ENCODE measurements around the gene AHCY. TPM values are rescaled to one million over a fixed set of nuclear protein-coding genes. Genes with fewer than 3 reads are reported as not detected.
"Not testable (repeated sequence)": the region's sequence is repeated elsewhere in the genome, so short reads cannot be mapped to it uniquely, and the experiment has no call there.

Gene AHCY
- total RNA-seq, 1 donor from 2014 or later, result 342 TPM

DNA sequence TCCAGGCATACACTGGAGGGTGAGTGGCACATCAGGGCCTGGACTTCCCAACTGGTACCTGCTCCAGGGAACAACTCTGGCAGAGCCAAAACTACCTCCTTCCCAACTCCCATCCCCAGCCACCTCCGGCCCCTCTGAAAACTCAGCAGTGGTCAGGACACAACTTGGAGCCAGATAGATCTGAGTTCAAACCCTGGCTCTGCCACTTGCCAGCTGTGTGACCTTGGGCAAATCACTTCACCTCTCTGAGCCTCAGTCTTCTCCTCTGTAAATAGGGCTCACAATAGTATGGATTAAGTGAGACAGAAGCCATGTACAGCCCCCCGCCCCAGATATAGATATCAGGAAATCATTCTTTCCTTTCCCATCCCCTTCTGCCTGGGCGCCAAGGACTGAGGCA lies 10.7 kb downstream of the AHCY start:
- Mint-ChIP-seq H3K4me3 (no peak overlapping the region), H3K9me3 (no peaks in the 10 kb centered on the region), H3K27me3 (no peaks in the 10 kb centered on the region), H3K27ac (no peak overlapping the region), H3K4me1 (ENCODE audit: unreplicated experiment) (peaks cover 10% of the 10 kb centered on the region), H3K36me3 (peaks cover 53% of the 10 kb centered on the region)
- TF ChIP-seq, protein P1, sequence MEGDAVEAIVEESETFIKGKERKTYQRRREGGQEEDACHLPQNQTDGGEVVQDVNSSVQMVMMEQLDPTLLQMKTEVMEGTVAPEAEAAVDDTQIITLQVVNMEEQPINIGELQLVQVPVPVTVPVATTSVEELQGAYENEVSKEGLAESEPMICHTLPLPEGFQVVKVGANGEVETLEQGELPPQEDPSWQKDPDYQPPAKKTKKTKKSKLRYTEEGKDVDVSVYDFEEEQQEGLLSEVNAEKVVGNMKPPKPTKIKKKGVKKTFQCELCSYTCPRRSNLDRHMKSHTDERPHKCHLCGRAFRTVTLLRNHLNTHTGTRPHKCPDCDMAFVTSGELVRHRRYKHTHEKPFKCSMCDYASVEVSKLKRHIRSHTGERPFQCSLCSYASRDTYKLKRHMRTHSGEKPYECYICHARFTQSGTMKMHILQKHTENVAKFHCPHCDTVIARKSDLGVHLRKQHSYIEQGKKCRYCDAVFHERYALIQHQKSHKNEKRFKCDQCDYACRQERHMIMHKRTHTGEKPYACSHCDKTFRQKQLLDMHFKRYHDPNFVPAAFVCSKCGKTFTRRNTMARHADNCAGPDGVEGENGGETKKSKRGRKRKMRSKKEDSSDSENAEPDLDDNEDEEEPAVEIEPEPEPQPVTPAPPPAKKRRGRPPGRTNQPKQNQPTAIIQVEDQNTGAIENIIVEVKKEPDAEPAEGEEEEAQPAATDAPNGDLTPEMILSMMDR (conservative IDR thresholded peaks at IDR 0.05), result no peak
- DNase-seq (ENCODE audit: extremely low spot score, unreplicated experiment), result no peak

DNA sequence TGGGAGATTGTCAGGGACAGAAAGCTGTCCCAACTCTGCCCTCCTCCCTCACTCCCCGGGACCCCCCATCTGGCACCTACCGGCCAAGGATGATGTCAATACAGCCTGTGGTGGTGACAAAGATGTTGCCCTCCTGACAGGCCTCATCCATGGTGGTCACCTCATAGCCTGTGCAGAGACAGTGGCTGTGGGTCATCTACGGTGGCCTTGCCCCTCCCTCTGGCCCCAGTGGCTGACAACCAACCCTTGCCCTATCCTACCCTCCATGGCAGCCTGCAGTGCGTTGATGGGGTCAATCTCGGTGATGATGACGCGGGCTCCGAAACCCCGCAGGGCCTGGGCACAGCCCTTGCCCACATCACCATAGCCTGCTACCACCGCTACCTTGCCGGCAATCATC lies 12.7 kb downstream of the AHCY start:
- no peak overlapping the region for H3K4me3 Mint-ChIP-seq
- no peaks in the 10 kb centered on the region for H3K9me3 Mint-ChIP-seq
- H3K27ac Mint-ChIP-seq, result no peak overlapping the region
- TF ChIP-seq, protein P1 (conservative IDR thresholded peaks at IDR 0.05), result no peak
- DNase-seq (ENCODE audit: extremely low spot score, unreplicated experiment), result no peak
- no peaks in the 10 kb centered on the region for H3K27me3 Mint-ChIP-seq
- no peaks in the 10 kb centered on the region for H3K4me1 Mint-ChIP-seq (ENCODE audit: unreplicated experiment)
- peaks cover 52% of the 10 kb centered on the region for H3K36me3 Mint-ChIP-seq

DNA sequence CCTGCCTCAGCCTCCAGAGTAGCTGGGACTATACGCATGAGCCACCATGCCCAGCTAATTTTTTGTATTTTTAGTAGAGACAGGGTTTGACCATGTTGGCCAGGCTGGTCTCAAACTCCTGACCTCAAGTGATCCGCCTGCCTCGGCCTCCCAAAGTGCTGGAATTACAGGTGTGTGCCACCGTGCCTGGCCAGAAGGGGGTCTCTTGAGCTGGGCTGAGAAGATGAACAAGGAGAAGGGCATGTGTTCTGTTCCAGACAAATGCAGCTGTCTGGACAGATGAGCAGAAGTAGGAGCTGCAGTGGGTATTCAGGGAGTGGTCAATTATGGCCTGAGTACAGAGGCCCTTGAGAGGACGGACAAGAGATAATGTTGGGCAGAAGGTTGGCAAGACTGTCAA lies 15.7 kb downstream of the AHCY start:
- DNase-seq (ENCODE audit: extremely low spot score, unreplicated experiment); H3K27ac Mint-ChIP-seq; H3K27me3 Mint-ChIP-seq; H3K4me3 Mint-ChIP-seq; H3K9me3 Mint-ChIP-seq; H3K4me1 Mint-ChIP-seq (ENCODE audit: unreplicated experiment): not testable (repeated sequence)
- TF ChIP-seq, protein P1 (conservative IDR thresholded peaks at IDR 0.05), result peak; percentile 32
- H3K36me3 Mint-ChIP-seq, result peaks cover 54% of the 10 kb centered on the region

DNA sequence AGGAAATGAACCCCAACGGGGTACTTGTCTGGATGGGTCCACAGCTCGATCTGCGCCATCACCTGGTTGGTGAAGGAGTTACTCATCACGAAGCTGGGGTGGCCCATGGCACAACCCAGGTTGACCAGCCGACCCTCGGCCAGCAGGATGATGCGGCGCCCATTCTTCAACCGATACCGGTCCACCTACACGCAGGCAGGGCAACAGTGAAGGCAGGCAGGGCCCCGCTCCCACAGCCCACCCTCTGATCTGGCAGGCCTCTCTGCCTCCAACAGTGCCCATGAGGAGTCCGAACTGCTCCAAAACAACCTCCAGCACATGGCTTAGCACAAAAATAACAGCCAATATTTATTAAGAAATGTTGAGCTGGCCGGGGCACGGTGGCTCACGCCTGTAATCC lies 17.7 kb downstream of the AHCY start:
- TF ChIP-seq, protein P1 (conservative IDR thresholded peaks at IDR 0.05), result no peak
- H3K9me3 Mint-ChIP-seq, result peaks cover 5% of the 10 kb centered on the region
- H3K4me1 Mint-ChIP-seq (ENCODE audit: unreplicated experiment), result no peaks in the 10 kb centered on the region

DNA sequence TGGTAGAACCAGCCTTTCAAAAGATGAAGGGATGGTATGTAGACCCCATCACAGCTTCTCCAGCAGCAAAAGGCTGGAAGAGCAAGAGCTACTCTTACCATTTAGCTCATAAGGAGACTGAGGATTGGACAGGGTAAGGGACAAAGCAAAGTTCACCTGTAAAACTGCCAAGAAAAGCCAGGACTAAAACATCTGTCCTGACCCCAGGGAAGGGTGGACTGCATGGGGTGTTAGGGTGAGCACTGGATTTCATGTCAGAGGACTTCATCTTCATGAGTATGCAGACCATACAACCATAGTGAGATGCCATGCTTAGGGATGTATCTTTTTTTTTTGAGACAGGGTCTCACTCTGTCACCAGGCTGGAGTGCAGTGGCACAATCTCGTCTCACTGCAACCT lies 19.3 kb downstream of the AHCY start:
- no peaks in the 10 kb centered on the region for H3K4me1 Mint-ChIP-seq (ENCODE audit: unreplicated experiment)
- no peak overlapping the region for H3K27ac Mint-ChIP-seq
- H3K27me3 Mint-ChIP-seq, result no peaks in the 10 kb centered on the region
- H3K9me3 Mint-ChIP-seq, result peaks cover 5% of the 10 kb centered on the region
- peaks cover 61% of the 10 kb centered on the region for H3K36me3 Mint-ChIP-seq
- no peak for DNase-seq (ENCODE audit: extremely low spot score, unreplicated experiment)
- TF ChIP-seq, protein P1 (conservative IDR thresholded peaks at IDR 0.05), result no peak
- no peak overlapping the region for H3K4me3 Mint-ChIP-seq

More for the DNA sequence above, 17.7 kb downstream of the AHCY start:
- H3K36me3 Mint-ChIP-seq, result peaks cover 57% of the 10 kb centered on the region
- no peaks in the 10 kb centered on the region for H3K27me3 Mint-ChIP-seq
- DNase-seq (ENCODE audit: extremely low spot score, unreplicated experiment), result no peak
- H3K27ac Mint-ChIP-seq, result no peak overlapping the region
- H3K4me3 Mint-ChIP-seq, result no peak overlapping the region

DNA sequence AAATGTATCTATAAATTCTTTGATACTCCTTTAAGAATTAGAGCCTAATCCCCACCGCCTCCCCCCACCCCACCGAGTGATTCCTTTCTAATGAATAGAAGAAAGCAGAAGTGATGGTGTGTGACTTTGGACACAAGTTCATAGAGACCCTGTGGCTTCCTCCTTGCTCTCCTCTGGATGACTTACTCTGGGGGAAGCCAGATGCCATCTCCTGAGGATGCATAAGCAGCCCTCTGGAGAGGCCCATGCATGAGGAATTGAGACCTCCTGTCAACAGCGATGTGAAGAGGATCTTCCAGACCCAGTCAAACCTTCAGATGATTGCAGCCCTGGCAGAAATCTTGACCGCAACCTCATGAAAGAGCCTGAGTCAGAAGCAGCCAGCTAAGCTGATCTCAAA lies 21.1 kb downstream of the AHCY start:
- TF ChIP-seq, protein P1 (conservative IDR thresholded peaks at IDR 0.05), result no peak
- DNase-seq (ENCODE audit: extremely low spot score, unreplicated experiment), result no peak
- H3K4me3 Mint-ChIP-seq, result no peak overlapping the region
- H3K27ac Mint-ChIP-seq, result peak overlapping the region; percentile 89
- H3K9me3 Mint-ChIP-seq, result peaks cover 5% of the 10 kb centered on the region
- H3K36me3 Mint-ChIP-seq, result peaks cover 63% of the 10 kb centered on the region
- H3K4me1 Mint-ChIP-seq (ENCODE audit: unreplicated experiment), result no peaks in the 10 kb centered on the region
- no peaks in the 10 kb centered on the region for H3K27me3 Mint-ChIP-seq

All from type B pancreatic cell (in vitro differentiated cells).